ENCODE data around the gene PLA2G15. TPM values are rescaled to one million over a fixed set of nuclear protein-coding genes. Genes with fewer than 3 reads are reported as not detected.
A peak's percentile ranks its signal among the peaks of the same experiment; 100 is the strongest.

Gene PLA2G15
- total RNA-seq, 1 donor: 21.7 TPM

DNA sequence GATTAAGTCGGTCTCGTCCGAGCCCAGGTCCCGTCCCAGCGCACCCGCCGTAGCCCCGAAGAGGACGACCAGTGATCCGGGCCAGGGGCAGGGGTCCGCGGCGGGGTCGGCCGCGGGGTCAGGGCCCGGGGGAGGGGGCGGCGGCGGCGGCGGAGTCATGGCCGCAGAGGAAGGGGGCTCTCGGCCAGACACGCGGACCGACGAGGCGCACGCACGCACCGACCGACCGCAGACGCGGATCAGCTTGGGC is 9.4 kb upstream of the PLA2G15 start, which contains the start of gene ESRP2:
Gene ESRP2 (minus strand): TSS at position 241 of the 250 bp plus-strand sequence. CDS start 82 bp downstream, at position 159.
- H3K4me3 ChIP-seq (ENCODE audit: low read depth, low read length): peak within 1 kb of the TSS; percentile 69
- no peak for TF ChIP-seq CTCF (IDR thresholded peaks at IDR 0.05; ENCODE audit: insufficient read depth, low read length)
- no peak for DNase-seq (ENCODE audit: low read depth)

GRCh38 chr16:68236137-68236825 is 8.9 kb upstream of the PLA2G15 start:
- no peak overlapping the region for H3K4me3 ChIP-seq (ENCODE audit: low read depth, low read length)
- no peak for TF ChIP-seq CTCF (IDR thresholded peaks at IDR 0.05; ENCODE audit: insufficient read depth, low read length)
- no peak for DNase-seq (ENCODE audit: low read depth)

DNA sequence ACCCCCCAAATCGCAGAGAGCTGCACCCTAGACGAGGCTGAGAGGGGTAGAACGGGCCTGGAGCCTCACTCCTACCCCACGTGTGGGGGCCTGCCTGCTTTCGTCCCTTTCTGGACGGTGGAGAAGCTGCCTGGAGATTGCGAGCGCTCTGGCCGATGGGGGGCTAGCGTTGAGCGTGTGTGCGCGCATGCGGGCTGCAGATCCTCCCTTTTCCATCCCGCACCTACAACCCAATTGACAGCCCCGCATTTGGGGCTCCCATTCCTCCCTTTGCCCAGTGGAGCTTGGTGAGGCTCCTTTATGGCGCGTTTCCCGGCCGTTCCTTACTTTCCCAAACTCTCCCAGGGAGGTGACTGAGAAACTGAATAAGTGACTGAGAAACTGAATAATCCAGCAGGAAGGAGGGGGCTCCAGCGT is 8.3 kb upstream of the PLA2G15 start:
- no peak for TF ChIP-seq CTCF (IDR thresholded peaks at IDR 0.05; ENCODE audit: insufficient read depth, low read length)
- no peak for DNase-seq (ENCODE audit: low read depth)
- H3K4me3 ChIP-seq (ENCODE audit: low read depth, low read length): peak overlapping the region; percentile 69

DNA sequence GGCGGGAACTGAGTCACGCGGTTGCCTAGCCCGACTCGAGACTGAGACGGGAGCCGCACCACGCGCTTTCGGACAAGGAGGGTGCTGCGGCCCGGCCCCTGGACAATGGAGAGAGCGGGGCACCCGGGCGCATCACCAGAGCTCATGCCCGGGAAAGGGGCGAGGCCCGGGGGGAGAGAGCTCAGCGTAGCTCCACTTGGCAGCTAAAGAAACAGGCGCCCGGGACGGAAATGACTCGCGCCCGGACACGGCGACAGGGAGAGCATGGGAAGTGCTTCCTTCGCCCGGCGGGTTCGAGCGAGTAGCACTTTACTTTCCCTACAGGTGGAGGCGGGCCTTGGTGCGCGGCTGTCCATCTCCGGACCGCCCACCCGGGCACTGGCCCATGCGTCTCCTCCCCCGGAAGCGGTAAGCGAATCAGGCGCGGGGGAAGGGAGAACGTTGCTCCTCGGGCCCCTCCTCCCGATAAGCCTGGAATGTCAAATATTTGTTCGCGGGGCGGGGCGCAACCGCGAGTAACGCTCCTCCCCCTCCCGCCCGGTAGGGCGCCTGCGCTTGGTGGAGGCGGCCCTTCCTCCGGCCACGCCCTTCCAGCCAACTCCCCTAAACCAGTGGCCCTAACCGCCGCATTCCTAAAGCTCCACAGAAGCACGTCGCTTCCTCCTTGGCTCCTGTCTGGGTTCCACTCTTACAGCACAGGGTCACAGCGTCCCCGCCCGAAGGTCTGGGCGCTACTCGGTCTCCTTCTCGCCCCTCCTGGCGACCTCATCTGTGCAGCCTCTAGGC is 7.7 kb upstream of the PLA2G15 start:
- no peak for TF ChIP-seq CTCF (IDR thresholded peaks at IDR 0.05; ENCODE audit: insufficient read depth, low read length)
- DNase-seq (ENCODE audit: low read depth): peak; percentile 96
- peak overlapping the region; percentile 69 for H3K4me3 ChIP-seq (ENCODE audit: low read depth, low read length)

DNA sequence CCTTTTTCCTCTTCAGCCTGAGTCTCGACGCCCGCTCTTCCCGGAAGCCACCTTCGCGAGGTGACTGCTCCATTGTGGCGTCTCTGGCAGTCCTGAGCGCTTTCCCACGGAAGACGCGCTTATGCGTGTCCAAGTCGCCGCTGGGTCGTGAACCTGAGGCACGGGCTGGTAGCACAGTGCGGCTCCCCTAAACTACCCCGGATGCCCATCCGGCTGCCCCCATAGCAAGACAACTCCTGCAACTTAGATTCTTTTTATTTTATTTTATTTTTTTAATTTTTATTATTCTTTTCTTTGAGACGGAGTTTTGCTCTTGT is 7.2 kb upstream of the PLA2G15 start:
- no peak for DNase-seq (ENCODE audit: low read depth)
- H3K4me3 ChIP-seq (ENCODE audit: low read depth, low read length): peak overlapping the region; percentile 66
- no peak for TF ChIP-seq CTCF (IDR thresholded peaks at IDR 0.05; ENCODE audit: insufficient read depth, low read length)

- no peak overlapping the region for H3K4me3 ChIP-seq (ENCODE audit: low read depth, low read length)
- TF ChIP-seq CTCF (IDR thresholded peaks at IDR 0.05; ENCODE audit: insufficient read depth, low read length): no peak
These were observed 3.1 kb upstream of the PLA2G15 start for GRCh38 chr16:68242085-68242484.

More at GRCh38 chr16:68242085-68242484, 3.1 kb upstream of the PLA2G15 start:
- no peak for DNase-seq (ENCODE audit: low read depth)
